Stimulated activated CD8-positive, alpha-beta memory T cell treated with anti-CD3 and anti-CD28 coated beads, Interleukin-4, amount 100 ng/mL, for 1 hour (primary cell): ENCODE data around the gene GJC2.

ENCODE experiments used
- DNase-seq, 2 donors: peaks; one replicate each; pipeline ENCODE4 v3.0.0-alpha.2; 2020; ENCODE audit warnings: low read depth in 2 of 2, low spot score in 1 of 2

GJC2 gene

DNA sequence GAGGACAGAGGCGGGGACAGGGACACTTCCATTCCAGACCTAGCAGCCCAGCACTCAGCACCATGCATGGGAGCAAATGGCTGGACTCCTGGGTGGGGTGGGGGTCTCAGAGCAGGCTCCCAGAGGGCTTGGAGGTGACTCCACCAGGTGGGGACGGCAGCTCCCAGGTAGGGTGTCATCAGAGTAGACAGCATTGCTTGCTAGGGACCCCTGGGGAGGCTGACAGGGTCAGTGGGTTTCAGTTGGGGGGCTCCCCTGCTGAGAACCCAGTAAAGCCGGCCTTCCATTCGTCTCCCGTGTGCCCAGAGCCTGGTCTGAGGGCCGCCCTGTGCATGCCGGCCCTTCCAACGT, 4.8 kb upstream of the GJC2 start:
- no peak for DNase-seq

DNA sequence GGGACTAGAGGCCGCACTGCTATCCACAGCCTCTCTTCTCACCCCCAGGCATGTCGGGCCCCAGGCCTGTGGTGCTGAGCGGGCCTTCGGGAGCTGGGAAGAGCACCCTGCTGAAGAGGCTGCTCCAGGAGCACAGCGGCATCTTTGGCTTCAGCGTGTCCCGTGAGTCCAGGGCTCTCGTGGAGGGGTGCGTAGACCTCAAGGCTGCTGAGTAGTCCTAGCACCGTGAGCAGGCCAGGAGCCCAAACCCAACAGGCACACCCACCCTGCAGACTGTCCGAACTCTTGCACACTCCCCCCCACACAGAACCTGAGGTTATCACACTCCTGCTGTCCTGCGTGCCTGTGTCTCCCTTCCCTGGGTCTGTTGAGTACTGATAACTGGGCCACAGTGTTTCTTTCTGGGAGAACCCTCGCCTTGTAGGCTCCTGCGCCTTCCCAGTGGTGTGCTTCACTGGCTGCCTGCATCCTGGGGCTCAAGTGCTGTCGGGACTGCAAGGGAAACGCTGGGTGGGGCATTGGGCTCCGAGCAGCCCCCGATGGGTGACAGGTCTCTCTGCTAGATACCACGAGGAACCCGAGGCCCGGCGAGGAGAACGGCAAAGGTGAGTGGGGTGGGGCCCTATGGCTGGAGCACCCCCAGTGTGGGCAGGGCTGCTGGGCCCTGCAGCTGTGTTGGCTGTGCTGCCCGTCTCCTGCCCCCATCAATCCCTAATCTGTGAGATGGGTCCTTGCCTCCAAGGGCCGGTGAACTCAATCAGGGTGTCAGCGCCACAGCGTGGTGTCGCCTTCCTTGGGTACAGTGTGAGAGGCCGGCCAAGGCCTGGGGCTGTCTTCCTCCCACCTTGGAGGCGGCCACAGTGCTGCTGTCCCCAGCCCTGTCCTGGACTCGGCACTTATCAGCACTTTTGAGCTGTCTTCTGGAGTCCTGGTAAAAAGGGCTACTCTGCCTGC, 4.0 kb upstream of the GJC2 start:
- DNase-seq = no peak

DNA sequence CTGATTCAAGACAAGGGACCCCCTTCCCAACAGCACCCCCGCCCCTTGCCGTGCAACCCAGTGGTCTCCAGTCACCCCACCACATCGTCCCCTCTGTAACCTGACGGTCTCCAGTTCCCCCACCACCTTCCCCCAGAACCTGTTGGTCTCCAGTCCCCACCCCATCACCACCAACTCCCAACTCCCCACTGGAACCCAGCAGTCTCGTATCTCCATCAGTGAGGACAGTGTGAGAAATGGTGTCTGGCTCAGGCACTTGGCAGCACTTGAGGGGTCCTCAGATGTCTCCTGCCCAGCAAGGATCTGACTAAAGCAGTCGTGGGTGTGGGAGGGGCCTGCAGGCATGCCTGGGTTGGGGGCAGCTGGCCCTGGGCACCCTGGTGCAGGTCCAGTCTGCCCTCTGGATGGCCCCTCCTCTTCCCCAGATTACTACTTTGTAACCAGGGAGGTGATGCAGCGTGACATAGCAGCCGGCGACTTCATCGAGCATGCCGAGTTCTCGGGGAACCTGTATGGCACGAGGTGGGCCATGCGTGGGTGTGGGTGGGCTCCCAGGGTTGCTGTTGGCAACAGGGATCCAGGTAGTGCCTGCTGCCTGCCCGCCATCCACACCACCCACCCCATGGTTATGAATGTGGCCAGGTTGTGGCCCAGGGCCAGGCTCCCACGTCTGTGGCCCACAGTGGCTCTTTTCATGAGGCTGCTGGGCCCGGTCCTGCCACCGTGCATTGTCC, 3.1 kb upstream of the GJC2 start:
- DNase-seq = no peak

DNA sequence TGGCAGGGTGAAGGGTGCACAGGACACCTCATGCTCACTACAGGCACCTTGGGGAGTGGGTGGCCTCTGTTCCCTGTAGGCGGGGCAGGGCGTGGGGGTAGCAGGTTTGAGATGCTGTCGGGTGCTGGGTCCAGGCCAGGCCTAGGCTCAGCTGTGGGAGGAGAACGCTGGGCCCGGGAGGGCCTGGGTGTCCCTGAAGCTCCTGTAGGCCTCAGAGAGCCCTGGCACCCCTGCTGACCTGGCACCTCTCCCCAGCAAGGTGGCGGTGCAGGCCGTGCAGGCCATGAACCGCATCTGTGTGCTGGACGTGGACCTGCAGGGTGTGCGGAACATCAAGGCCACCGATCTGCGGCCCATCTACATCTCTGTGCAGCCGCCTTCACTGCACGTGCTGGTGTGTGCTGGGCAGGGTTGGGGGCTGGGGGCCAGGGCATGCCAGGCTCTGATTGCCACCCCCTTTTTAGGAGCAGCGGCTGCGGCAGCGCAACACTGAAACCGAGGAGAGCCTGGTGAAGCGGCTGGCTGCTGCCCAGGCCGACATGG, 2.5 kb upstream of the GJC2 start:
- no peak for DNase-seq

DNA sequence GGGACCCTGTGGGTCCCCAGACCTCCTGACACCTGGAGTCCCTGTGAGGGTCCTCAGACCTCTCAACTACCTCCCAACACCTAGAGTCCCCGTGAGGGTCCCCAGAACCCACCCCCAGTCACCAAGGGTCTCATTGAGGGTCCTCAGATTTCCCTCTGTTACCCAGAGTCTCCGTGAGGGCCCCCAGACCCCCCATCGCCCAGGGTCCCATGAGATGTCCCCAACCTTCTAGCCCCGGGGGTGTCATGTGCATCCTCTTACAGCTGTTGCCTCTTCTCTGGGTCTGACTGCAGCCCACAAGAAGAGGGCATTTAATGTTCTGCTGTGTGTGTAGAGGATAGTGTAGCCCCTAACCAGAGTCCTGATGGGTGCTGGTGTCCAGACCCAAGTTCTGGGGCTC, 2.0 kb upstream of the GJC2 start:
- no peak for DNase-seq

DNA sequence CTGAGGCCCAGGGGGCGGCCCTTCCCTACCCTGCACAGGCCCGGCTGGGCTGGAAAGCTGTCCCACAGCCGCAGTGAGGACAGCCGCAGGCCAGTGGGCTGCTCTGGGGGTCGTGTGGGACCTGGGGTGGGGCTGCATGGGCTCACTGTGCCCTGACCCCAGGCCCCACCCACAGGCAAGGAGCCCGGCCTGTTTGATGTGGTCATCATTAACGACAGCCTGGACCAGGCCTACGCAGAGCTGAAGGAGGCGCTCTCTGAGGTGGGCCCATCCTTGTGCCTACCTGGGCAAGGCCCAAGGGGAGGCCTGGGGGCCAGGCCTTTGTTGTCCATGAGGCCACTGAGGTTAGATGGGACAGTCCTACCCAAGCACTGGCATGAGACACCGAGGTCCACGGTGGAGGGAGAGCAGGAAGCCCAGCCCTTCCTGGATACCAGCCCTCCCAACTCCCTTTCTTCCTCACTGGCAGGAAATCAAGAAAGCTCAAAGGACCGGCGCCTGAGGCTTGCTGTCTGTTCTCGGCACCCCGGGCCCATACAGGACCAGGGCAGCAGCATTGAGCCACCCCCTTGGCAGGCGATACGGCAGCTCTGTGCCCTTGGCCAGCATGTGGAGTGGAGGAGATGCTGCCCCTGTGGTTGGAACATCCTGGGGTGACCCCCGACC, 1.4 kb upstream of the GJC2 start:
- no peak for DNase-seq

DNA sequence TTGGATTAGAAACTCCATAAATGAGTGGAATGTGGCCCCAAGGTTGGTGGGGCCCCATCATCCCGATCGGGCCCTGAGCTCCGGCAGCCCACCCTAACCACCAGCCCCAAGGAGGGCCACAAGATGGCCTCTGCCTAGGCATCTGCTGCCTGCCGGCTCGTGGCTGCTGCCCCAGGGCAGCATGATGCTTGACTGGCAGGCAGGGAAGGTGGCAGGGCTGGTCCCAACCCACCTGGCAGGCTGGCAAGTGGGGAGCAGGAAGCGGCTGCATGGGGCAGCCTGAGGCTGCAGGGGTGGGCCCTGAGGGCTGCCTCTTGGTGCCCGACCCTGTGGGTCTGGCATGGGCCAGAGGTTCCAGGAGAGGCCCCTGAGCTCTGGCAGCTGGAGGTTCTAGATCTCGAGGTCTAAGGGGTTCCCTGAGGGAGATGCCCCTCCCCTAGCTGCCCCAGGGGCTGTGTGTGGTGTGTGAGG, 760 bp upstream of the GJC2 start:
- DNase-seq = no peak

DNA sequence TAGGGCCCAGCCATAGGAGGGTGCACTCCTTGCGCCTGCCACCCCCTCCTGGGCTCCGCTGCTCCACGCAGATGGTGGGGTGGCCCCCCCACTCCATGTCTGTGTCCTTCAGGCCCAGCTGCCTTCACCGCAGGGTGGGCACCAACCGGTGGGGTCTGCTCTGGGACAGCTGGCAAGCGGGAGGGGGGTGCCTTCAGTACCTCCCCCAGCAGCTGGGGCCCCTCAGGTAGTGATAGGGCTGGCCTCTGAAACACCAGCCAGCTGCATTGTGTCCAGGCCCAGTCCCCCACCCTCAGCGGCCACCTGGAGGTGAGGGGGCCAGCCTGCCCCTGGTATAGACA, 360 bp downstream of the GJC2 start:
- DNase-seq = no peak

DNA sequence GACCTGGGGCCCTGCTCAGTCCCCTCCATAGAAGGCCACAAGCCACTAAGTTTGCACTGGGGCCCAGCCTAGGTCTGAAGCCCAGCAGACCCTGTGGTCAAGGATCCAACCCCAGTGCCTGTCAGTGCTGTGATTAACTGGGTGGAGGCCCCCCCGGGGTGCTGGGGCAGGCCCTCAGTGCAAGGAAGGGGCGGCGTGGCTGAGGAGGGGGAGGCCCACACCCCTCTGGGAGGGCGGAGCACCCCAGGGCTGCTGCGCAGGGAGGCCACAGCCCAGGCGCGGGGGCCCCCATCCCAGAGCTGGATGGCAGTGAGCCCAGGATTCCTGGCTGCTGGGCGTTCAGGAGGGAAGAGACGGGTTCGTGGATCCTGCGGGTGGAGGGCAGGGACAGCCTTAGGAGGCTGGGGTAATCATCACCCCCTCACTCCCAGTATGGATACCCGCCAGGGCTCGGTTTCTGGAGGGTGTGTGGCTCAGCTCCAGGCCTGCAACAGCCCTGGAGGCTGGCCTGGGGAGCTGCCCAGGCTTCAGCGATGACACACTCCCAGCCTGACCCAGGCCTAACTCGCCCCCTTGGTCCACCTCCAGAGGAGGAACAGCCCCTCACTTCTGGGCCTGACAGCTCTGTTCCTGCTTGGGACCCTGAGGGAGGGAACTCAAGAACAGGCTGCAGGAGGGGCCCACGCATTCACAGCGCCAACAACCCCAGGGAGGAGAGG, 890 bp downstream of the GJC2 start:
- DNase-seq = no peak

DNA sequence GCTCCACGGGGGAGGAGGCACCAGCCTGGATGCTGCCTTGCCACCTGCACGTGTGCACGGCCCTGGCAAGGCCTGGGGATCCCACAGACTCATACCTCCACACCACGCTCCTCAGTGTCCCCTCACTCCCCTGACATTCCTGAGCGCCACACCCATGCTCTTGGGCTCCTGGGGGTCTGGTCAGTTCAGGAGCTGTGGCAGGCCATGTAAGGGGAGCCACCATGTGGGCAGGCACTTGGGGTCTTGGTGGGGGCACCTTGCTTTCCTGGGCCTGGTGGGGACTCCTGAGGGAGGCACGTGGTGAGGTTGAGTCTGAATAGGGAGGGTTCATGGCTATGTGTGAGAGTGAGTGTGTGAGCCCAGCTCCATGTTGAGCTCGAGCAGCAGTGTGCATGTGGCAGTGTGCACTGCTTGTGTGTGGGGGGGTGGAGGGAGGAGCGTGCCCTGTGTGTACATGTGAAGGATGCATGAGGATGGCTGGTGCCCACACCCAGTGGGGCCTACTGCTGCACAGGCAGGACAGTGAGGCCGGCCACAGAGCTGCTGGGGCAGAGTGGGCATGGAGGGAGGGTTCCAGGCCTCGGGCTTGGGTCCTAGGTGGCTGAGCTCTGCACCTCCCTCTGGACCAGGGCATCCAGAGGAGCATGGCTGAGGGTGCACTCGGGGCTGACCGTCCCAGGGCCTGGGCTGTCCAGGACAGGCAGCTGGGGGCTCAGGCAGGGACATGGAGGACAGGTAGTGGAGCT, 1.6 kb downstream of the GJC2 start:
- no peak for DNase-seq

DNA sequence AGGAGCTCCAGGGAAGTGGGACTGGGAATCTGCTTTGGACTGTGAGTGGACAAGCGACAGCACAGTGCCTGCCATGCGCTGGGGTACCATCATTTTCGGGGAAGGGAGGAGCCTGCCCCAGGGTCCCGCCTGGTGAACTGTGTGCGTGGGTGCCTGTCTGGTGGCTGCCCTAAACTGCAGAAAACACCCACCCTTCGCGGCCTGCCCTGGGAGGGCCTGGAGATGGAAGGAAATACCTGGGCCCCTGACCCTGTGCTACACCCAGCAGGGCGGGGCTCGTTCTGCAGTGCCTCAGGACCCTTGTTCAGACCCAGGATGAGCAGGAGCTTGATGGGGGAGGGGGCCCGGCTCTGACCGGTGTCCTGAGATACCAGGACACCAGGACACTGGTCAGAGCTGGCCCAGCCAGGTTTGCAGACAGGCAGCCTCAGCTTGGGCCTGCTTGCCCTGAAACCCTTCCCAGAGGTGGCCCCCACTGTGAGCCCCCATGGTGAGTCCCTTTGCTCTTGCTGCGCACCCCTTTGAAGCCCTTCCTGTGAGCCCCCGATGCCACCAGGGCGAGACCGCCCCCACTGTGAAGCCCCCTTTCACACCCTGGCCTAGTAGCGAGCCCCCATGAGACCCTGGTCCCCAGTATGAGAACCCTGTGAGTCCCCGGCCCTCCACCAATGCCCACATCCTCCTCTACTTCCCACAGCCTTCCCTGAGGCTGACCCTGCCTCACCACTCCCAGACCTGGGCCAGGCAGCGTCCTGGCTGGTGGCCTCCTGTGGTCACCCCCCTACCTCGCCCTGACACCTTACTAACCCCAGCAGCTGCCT, 2.6 kb downstream of the GJC2 start:
- DNase-seq = no peak

DNA sequence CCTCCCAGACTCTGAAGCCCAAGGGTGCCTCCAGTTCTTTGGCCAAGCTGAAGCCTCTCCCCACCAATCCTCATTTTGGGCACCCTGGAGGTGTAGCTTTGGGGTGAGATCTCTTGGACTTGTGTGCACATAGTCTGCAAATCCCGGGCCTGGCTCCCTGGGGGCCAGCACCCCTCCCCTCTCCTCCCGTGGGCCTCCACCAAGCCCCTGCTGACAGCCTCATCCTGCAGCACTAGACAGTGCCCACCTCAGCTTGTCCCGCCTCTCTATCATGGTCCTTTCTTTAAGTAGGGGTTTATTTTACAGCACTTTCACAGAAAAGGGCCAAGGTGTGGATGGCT, 3.2 kb downstream of the GJC2 start:
- no peak for DNase-seq

DNA sequence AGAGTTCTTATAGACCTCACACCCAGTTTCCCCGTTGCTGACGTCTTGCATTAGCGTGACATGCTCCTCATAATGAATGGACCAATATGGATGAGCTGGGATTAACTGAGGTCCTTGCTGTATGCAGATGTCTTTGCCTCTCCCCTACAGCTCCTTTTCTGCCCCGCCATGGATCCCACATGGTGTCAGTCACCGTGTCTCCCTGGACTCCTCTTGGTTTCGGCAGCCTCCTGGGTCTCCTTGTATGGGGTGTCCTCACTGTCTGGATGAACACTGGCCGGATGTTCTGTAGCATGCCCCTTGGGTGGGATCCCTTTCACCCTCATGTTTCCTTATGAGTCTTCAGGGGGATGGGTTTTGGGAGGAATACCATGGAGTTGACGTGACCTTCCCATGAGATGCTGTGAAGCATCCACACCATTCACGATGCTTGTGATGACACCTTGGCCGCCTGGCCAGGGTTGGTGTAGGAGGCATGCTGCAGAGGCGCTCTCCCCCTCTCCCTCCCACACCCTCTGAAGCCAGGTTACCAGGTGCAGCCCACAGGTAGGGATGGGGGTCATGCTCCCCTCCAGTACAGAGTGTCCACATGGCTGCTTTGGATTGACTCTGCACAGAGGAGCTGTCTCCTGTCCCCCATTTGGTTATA, 4.4 kb downstream of the GJC2 start:
- no peak for DNase-seq

DNA sequence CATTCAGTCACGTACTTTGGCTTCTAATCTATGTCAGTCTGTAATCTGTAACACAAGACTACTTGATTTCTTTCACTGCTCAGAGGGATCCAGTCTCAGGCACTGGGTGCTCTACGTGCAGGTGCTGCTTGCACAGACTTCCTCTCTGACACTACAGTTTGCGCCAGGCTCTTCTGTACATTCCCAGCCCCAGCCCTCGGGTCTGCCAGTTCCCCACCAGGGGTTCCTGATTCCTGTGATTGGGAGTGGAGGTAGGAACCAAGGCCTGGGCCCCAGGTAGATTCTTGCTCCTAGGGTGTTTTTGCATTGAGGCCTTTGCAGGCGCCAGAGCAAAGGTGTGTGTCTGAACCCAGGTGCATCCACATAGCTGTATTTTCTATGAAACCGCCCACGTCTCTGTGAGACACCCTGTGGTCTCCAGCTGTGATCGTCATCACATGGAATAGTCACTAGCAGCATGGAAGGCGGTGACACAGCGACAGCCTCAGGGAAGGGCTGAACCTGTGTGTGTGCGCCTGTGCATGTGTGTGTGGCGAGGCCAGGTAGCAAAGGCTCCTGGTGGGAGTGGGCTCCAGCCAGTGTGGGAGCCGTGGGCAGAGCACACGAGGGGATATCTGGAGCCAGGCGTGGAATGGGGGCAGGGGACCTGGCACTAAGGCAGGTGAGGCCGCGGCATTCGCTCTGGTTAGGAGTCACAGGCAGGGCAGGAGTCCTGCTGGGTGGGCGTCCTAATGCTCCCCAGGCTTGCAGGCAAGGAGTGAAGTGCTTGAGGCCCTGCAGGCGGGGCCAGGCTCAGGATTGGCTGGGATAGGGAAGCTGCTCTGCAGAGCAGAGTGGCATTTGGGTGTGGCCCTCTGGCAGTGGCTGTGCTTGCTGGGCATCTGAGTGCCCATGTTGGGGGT, 5.2 kb downstream of the GJC2 start:
- no peak for DNase-seq

DNA sequence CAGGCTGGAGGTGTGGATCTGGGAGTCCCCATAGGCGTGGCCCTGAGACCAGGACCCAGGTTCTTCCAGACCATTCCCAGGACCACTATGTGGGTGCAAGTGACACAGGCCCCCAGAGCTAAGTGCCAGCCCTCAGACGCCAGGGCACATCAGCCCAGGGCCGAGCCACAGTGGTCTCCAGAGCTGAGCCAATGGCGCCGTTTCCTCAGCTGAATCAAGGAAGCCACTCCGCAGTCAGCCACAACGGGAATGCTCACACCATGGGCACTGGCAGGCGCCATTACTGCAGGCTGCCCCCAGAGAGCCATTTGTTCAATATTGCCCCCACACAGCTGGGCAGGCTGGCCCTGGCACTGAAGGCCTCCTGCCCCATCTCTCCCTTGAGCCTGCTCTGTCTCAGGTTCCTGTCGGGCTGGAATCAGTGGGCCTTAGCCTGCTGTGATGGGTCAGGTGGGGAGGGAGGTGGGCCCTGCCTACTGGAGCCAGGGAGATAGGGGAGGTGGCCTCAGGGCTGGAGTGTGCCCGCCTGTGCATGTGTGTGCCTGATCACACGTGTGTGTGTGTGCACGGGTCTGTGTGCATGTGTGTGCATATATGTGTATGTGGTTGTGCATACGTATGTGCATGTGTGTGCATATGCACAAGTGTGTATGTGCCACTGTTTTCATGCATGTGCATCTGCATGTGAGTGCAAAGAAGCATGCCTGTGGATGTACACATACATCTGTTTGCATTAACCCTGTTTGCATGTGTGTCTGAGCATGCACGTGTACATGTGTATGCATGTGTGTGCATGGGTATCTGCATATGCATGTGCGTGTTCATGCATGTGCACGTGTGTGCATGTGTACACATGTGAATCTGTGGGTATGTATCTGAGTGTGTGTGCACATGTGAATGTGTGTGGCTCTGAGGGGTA, 6.1 kb downstream of the GJC2 start:
- DNase-seq = no peak

DNA sequence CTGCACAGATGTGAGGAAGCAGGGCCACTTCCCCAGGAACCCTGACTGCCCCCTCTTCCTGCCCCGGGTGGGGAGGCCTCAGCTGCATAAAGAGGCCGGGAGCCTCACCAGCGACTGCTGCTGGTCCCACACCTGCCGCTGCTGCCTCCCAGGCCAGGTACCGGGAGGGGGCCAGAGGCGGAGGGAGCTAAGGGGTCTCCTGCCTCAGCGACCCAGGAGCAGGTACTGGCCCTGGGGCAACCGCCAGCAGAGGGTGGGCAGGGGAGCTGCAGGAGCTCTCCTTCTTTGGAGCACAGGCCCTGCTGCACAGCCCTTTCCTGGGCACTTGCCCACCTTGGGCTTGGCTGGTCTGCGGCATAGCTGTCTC, 6.8 kb downstream of the GJC2 start:
- no peak for DNase-seq
